CD4-positive, alpha-beta T cell treated with Interferon gamma for 1 hour (primary cell): Measurements from ENCODE around the gene GRIK4.

Experiments
- DNase-seq: peaks from one replicate; pipeline ENCODE4 v3.0.0-alpha.2; 2020

GRIK4 gene

DNA sequence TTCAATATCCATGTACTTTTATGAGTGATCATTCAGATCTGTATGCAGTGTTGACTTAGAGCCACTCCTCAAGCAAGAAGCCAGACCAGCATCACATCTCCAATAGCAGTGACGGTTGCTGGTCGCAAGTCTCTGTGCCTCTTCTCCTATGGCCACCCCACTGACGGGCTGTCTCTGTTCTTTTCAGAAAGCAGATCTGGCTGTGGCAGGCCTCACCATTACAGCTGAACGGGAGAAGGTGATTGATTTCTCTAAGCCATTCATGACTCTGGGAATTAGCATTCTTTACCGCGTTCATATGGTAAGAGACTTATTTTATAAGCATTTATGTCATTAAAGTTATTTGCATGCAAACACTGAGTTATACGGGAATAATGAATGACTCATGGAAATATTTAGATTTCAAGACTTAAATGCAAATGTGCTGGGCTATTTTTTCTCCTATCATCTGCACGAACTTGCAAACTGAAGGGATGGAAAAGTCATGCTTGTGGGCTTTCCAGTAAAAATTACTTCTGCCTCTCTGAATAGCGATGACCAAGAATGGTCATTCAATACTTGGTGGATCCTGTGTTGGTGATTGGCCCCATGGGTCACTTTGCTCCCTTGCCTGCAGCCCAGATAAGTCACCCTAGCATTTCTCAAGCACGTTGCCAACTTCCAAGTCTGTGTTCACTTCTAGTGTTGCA is 428.8 kb downstream of the GRIK4 start:
- DNase-seq: no peak

- no peak for DNase-seq
Measured at GRCh38 chr11:120941000-120941399, 429.5 kb downstream of the GRIK4 start.

DNA sequence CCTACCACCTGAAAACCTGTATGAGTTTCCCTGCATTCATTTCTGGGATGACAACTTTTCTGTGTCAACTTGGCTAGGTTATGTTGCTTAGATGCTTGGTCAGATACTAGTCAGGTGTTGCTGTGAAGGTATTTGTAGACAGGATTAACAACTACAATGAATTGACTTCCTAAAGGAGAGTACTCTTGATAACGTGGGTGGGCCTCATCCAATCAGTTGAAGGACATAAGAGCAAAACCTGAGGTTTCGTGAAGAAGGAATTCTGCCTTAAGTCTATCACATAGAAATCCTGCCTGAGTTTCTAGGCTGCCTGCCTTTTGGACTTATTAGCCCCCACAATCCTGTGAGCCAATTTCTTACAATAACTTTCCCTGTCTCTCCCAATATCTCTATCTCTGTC is 431.2 kb downstream of the GRIK4 start:
- DNase-seq: no peak

DNA sequence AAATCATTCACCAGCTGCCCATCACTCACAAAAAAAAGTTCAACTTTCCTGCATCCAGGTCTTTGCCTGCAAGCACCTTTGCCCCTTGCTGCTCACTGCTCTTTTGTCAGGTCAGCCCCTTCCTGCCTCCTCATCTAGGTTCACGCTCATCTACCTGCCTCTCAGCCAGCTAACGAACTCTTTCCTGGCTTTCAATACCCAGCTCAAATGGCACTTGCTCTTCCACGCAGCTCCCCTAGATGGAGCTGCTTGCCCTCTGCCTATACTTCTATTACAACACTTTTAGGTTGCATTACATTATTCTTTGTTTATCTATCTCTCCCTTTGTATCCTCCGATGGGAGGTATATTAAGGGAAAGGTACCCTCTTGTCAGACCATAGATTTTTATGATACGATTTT is 433.5 kb downstream of the GRIK4 start:
- no peak for DNase-seq

DNA sequence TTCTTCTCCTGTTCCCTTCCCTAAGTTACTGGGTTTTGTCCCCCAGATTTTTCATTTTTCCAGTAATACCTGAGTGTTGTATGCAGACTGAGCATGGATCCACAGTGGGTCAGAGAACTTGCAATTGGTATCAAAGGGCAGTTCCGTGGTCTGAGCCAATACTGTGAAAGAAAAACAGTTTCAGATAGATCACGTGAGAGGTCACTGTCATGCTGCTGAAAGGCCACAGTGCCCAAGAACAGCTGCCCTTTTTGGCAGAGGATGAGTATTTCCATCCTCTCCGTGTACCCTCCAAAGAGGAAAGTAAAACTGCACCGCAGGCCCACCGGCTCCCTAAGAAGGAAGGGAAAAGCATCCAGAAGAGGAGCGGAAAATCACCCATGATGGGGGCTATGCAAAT is 439.3 kb downstream of the GRIK4 start:
- no peak for DNase-seq

GRCh38 chr11:120952461-120953434 is 441.2 kb downstream of the GRIK4 start:
- DNase-seq: peak; percentile 46

DNA sequence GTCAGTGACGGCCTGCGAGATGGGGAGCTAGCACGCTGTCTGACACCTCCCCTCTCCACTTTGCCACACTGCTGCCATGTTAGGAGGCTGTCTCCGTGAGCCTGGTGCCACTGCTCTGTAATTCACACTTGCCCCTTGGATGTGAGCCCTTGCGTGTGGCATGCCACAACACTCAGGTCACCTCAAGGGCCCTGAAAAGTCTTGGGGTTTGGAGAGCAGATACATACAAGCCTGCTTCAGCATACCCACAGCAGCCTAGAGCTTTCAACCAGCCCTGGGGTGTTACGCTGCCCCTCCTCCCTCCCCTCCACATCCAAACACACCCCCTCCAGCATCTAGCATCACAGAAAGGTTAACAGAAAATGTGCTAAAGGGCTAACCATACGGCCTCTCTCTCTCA is 442.8 kb downstream of the GRIK4 start:
- DNase-seq: no peak

- no peak for DNase-seq
Measured at GRCh38 chr11:120956710-120957495, 445.4 kb downstream of the GRIK4 start.

DNA sequence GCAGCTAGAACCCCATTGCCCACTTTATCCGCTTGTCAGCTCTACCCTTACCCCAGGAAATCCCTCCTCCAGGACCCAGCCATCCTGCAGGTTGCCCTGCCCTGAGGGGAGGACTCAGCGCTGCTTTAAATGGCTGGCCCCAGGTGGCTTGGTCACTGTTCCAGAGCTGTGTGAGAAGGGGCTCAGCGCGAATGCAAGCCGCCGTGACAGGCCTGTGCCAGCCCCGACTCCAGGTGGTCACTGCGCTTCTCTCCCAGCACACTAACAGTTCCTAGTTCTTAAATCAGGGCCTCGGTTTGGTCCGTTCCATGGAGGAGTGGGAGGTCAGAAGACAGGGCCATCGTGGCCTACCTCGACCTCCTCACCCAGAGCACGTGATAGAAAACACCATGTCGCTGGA is 446.6 kb downstream of the GRIK4 start:
- no peak for DNase-seq

- no peak for DNase-seq
Measured at GRCh38 chr11:120959189-120959588, 447.6 kb downstream of the GRIK4 start.

- DNase-seq: no peak
Measured at GRCh38 chr11:120964857-120965256, 453.3 kb downstream of the GRIK4 start.

DNA sequence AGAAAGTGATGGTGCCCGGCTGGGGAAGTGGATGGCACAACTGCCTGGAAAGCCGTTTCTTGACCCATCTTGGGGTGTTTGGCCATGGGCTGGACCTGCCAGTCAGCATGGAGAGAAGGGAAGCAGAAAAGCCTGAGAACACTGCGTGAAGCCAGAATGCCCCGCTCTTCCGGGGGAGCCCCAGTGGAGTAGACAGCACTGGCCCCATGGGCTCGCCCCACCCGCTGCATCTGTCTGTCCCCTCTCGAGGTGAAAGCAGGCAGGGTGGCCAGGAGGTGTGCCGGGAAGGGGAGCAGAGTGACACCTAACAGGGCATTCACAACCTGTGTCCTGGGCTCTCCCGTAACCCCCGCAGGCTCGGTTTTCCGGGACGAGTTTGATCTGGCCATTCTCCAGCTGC is 455.3 kb downstream of the GRIK4 start:
- DNase-seq: no peak

DNA sequence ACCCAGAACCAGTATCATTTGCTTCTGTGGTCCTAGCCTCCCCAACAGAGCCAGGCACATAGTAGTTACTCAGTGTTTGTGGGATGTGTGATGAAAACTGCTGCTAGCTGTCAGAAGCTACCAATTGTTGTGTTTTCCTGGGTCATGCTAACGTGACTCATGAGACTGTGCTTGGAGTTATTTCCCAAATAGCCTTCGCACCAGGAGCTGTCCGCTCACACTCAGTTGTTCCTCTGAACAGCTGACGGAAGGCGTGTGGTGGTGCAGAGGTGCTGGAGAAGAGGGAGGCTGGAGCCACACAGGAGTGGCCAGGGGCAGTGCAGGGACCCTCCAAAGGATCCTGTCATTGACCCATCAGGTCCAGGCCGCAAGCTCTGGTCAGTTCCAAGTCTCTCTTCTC is 458.4 kb downstream of the GRIK4 start:
- DNase-seq: no peak

DNA sequence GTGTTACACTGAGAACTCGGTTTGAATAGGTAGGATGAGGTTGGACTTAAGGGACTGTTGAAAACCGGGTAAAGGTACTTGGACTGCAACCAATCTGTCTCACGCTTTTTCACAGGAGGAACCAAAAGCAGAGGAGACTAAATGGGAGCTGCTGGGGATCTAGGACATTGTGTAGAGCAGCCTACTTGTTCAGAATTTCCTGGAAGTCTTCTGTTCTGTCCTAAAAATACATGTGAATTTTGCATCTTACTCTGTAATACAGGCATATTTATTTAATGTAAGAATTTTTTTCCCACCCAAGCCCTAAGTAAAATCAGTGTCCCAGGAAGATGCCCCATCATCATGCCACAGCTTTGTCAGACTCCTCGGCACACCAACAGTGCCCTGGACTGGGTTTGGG is 460.3 kb downstream of the GRIK4 start:
- DNase-seq: no peak

- no peak for DNase-seq
Measured at GRCh38 chr11:120972621-120973020, 461.1 kb downstream of the GRIK4 start.

DNA sequence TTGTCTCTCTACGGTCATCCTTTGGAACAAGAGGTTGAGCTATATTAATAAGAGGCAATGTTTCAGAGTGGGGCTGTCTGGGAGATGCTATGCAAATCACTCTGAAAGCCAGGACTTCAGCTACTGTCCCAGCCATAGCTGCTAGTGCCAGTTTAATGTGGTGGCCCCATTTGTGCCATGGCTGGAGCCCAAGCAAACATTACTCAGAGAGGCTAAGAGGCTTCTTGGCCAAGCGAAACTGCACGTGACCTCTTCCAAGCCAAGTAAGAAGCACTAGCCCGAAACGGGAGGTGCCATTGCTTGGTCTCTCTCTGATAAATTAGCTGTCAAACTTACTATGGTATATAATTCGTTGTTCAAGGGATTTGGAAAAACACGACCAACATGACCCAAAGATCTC is 462.0 kb downstream of the GRIK4 start:
- DNase-seq: no peak

DNA sequence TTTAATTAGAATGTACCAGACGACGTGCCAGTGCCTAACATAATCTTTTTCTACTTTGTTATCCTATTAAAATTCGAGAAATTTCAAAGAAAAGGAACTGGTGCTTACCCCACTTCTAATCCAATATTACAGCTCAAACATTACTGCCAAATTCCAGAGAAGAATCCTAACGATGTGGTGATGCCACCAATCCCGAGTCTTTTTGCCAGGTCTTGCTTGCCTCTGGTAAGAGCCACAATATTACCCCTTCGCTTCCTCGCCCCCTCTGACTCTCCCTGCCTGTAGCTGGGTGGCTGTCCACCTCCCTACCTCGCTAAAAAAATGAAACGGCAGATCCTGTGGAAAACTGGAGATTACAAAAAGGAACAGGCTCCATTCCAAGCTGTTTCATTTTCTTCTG is 462.9 kb downstream of the GRIK4 start:
- no peak for DNase-seq

GRCh38 chr11:120974965-120975364 is 463.4 kb downstream of the GRIK4 start:
- DNase-seq: no peak

DNA sequence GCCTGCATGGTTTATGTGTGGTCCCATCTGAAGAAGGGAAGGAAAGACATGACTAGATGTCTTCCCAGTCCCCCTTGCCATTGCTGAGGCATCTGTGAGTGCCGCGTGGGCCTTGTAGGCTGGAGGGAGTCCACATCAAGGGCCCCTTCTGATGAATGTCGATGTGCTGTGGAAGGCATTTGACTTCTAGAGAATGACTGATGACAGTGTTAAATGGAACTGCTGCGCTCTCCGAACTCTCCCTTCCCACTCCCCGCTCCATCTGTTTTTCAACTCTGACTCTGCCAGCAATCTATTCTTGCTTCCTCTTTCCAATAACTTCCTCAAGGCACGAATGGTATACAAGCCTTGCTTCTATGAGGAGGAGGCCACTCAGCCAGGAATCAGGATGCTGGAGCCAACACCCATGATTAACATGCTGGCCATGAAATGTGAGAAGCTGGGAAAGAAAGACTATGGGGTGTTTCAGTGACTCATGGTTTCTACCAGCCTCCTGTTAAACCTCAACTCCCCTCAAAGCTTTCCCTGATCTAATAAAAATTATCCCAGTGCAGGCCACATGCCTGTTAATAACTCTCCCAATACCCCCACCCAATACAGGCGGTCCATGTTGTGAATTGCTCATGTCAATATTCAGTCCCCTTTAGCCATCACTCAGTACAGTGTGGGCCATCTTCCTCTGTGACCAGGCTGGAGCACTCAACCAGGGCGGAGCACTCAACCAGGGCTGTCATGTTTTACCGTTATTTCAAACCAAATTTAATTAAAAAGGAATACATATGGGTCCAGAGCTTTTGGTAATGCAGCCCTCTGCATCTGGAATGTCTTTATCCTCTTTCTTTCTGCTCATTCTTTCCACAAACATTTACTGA is 466.0 kb downstream of the GRIK4 start:
- DNase-seq: no peak

DNA sequence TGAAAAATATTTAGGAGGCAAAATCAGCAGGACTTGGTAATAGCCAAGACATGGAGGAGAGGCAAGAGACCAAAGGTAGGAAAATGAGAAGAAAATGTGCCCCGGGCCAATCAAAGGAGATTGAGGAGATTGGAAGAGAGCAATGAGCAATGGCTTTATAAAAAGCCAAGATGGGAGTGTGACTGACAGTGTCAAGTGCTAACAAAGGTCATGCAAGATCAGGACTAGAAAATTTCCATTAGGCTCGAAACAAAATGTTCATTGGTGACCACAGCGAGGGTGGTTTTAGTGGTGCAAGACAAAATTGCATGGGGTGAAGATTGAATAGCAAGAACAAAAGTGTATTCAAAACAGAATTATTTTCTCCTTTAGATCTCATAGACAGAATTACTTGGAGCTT is 467.2 kb downstream of the GRIK4 start:
- DNase-seq: no peak

DNA sequence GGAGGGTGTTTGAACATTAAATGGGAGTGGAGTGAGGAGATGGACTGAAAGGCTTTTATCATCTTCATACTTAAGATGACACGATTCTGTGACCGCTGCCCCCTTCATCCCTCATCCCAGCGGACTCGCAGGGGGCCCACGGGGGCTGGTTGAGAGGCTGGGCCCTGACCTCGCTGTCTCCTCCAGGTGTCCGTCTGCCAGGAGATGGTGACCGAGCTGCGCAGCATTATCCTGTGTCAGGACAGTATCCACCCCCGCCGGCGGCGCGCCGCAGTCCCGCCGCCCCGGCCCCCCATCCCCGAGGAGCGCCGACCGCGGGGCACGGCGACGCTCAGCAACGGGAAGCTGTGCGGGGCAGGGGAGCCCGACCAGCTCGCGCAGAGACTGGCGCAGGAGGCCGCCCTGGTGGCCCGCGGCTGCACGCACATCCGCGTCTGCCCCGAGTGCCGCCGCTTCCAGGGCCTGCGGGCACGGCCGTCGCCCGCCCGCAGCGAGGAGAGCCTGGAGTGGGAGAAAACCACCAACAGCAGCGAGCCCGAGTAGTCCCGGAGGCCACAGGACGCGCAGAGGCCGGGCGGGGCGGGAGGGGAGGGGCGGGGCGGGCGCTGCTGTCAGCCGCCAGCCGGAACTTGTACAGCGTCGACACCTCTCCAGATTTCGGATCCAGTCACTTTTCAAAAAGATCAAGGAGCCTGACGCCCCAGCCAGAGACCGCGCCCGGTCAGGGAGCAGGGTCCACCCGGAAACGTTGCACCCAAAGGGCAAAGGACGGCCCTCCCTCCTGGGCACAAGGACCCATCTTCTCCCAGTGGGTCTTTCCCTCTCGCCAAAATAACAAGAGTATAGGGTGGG is 474.4 kb downstream of the GRIK4 start:
- peak; percentile 1 for DNase-seq
